ENCODE measurements around the gene STON1. TPM values are rescaled to one million over a fixed set of nuclear protein-coding genes. Genes with fewer than 3 reads are reported as not detected.

STON1 gene, protein sequence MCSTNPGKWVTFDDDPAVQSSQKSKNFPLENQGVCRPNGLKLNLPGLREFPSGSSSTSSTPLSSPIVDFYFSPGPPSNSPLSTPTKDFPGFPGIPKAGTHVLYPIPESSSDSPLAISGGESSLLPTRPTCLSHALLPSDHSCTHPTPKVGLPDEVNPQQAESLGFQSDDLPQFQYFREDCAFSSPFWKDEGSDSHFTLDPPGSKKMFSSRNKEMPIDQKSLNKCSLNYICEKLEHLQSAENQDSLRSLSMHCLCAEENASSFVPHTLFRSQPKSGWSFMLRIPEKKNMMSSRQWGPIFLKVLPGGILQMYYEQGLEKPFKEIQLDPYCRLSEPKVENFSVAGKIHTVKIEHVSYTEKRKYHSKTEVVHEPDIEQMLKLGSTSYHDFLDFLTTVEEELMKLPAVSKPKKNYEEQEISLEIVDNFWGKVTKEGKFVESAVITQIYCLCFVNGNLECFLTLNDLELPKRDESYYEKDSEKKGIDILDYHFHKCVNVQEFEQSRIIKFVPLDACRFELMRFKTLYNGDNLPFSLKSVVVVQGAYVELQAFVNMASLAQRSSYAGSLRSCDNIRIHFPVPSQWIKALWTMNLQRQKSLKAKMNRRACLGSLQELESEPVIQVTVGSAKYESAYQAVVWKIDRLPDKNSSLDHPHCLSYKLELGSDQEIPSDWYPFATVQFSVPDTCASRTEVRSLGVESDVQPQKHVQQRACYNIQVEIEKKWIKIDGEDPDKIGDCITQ
- total RNA-seq (2022; extraction: Qiagen RNA extraction): 0.35 to 0.49 TPM (median 0.42 TPM) in 5 replicates

DNA sequence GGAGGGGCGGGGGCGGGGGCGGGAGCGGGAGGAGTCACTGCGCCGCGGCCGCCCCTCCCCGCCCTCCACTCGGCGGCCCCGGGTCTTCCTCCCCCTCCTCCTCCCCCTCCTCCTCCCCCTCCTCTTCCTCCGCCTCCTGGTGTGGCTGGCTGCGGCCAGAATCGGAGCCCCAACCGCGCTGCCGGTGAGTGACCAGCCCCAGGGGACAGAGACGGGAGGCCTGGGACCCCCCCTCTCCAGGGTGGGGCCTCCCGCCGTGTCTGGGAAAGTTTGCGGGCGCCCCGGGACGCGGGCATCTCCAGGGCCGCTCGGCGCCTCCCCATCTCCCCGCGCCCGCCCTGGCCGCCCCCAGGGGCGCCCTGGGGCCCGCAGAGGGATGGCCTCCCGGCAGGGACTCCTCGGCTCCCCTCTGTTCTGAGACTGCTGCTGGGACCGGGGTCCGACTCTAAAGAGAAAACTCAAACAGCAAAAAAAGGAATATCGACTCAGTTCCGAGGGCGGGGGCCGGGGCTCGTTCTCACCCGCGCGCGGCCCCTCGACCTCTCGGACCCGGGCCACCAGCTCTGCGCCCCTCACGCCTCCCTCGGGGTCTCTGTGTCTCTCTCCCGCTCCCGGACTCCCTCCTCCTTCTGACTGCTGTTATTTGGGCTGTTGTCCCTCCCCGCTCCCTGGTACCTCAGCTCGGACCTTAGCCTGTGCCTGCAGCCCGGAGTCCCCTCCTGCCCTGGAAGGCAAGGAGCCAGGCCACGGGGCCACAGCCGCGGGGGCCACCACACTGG lies at the start of gene STON1:
STON1 (plus strand) TSS at position 122 of the 779 bp plus-strand sequence. CDS start 50,480 bp downstream, outside the sequence.

DNA sequence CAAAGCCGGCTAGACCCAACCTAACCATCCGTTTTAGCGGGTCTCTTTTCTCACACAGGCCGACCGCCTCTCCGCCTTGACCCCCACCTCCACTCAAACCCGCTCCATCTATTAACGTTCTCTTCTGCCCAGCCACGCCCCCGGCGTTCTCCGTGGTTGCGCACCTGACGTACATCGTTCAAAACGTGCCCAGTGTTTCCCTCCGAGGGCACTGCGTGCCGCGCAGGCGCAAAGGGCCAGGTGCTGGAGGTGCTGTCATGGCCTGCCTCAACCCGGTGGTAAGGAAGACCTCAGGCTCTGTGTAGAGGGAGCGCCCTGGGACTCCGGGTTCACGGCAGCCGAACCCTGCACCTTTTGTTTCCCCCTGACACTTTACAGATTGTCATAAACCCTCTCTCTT lies 87.7 kb downstream of the STON1 start, which contains the start of gene GTF2A1L:
GTF2A1L (plus strand) TSS at position 239 of the 400 bp plus-strand sequence; CDS start at position 258, 19 bp downstream.

Other genes starting within 250 kb of the STON1 start
- gene FOXN2, start 215.5 kb upstream of the STON1 start, total RNA-seq (2022; extraction: Qiagen RNA extraction): 8.4 to 13.5 TPM (median 10.9 TPM) in 5 replicates
- 10.7 to 17.2 TPM (median 12.6 TPM) in 5 replicates for gene PPP1R21, start 89.4 kb upstream of the STON1 start, total RNA-seq (2022; extraction: Qiagen RNA extraction)
- gene GTF2A1L, start 87.7 kb downstream of the STON1 start, total RNA-seq (2022; extraction: Qiagen RNA extraction): not detected in 5 replicates
- not detected in 5 replicates for gene LHCGR, start 225.6 kb downstream of the STON1 start, total RNA-seq (2022; extraction: Qiagen RNA extraction)